C4-2B (cell line): ENCODE results near the gene RAB4A.

Experiments
- ZFX ChIP-seq: fragments of 450-650 bp; IDR thresholded peaks from 2 replicates; pipeline ENCODE4 v1.6.1; 2017
- TF ChIP-seq, protein P1 (sequence below): fragments of 450-650 bp; conservative IDR thresholded peaks from 2 replicates; pipeline ENCODE4 v1.5.1; 2017; ENCODE audit warnings: mild to moderate bottlenecking

DNA sequence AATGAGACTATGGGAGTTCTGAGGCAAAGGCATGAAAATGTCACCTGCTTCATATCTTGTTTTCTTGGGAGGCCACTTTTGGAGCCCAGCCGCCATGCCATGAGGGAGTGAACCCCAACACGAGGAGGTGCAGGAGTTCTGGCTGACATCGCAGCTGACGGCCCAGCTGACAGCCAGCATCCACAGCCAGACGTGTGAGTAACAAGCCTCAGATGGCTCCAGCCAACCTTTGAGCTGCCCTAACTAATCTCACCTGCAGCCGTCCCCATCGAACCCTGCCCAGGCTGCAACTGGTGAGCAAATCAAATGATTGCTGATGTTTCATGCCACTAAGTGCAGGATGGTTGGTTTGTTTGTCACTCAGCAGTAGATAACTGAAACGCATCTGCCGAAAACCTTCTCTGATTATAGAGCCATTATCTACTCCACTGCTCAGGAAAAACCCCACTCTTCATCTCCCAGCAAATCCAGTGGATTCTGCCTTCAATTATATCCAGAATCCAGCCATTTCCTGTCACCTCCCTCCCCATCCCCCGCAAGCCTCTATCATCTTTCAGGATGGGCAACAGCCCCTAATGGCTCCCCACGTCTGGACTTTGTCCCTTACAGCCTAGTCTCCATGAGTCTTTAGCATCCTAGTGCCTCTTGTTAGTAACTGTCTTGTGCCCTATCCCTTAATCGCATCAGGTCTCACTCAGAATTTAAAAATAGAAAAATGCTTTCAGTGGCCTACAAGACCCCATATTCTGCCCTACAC lies 18.5 kb upstream of the RAB4A start:
- TF ChIP-seq, protein P1, sequence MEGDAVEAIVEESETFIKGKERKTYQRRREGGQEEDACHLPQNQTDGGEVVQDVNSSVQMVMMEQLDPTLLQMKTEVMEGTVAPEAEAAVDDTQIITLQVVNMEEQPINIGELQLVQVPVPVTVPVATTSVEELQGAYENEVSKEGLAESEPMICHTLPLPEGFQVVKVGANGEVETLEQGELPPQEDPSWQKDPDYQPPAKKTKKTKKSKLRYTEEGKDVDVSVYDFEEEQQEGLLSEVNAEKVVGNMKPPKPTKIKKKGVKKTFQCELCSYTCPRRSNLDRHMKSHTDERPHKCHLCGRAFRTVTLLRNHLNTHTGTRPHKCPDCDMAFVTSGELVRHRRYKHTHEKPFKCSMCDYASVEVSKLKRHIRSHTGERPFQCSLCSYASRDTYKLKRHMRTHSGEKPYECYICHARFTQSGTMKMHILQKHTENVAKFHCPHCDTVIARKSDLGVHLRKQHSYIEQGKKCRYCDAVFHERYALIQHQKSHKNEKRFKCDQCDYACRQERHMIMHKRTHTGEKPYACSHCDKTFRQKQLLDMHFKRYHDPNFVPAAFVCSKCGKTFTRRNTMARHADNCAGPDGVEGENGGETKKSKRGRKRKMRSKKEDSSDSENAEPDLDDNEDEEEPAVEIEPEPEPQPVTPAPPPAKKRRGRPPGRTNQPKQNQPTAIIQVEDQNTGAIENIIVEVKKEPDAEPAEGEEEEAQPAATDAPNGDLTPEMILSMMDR, result no peak
- no peak for TF ChIP-seq ZFX
